Measurements from ENCODE around the gene REPIN1. TPM values are rescaled to one million over a fixed set of nuclear protein-coding genes. Genes with fewer than 3 reads are reported as not detected.
A peak's percentile ranks its signal among the peaks of the same experiment; 100 is the strongest.

REPIN1 gene
- total RNA-seq, 1 donor from 2014 or later, result 67.2 TPM

- Mint-ChIP-seq H3K27me3 (ENCODE audit: insufficient read depth) (no peaks in the 10 kb centered on the region), H3K4me3 (no peak overlapping the region), H3K9me3 (no peaks in the 10 kb centered on the region), H3K36me3 (ENCODE audit: low read depth) (no peaks in the 10 kb centered on the region), H3K4me1 (ENCODE audit: low read depth) (peaks cover 16% of the 10 kb centered on the region), H3K27ac (no peak overlapping the region)
- no peak for DNase-seq (ENCODE audit: low spot score)
- intact Hi-C loops (cut with micrococcal nuclease), result no loop called here
These were observed 29.7 kb downstream of the REPIN1 start for GRCh38 chr7:150398108-150398964.

GRCh38 chr7:150398965-150399320, 30.3 kb downstream of the REPIN1 start:
- Mint-ChIP-seq H3K36me3 (ENCODE audit: low read depth) (no peaks in the 10 kb centered on the region), H3K9me3 (no peaks in the 10 kb centered on the region), H3K27ac (peak overlapping the region; percentile 29), H3K4me3 (no peak overlapping the region), H3K27me3 (ENCODE audit: insufficient read depth) (no peaks in the 10 kb centered on the region), H3K4me1 (ENCODE audit: low read depth) (peaks cover 23% of the 10 kb centered on the region)
- intact Hi-C loops (cut with micrococcal nuclease), result no loop called here
- DNase-seq (ENCODE audit: low spot score), result no peak

GRCh38 chr7:150399421-150400007, 30.9 kb downstream of the REPIN1 start:
- Mint-ChIP-seq H3K36me3 (ENCODE audit: low read depth) (no peaks in the 10 kb centered on the region), H3K27ac (no peak overlapping the region), H3K27me3 (ENCODE audit: insufficient read depth) (no peaks in the 10 kb centered on the region), H3K4me3 (no peak overlapping the region), H3K9me3 (no peaks in the 10 kb centered on the region), H3K4me1 (ENCODE audit: low read depth) (peaks cover 28% of the 10 kb centered on the region)
- intact Hi-C loops (cut with micrococcal nuclease), result loop anchor here (10.0 kb wide), 1 partner anchor 525 kb away; the partner anchor contains the start of gene ATP6V0E2
- no peak for DNase-seq (ENCODE audit: low spot score)

GRCh38 chr7:150400008-150400787, 31.6 kb downstream of the REPIN1 start:
- Mint-ChIP-seq H3K27ac (peak overlapping the region; percentile 40), H3K36me3 (ENCODE audit: low read depth) (no peaks in the 10 kb centered on the region), H3K9me3 (no peaks in the 10 kb centered on the region), H3K27me3 (ENCODE audit: insufficient read depth) (no peaks in the 10 kb centered on the region), H3K4me1 (ENCODE audit: low read depth) (peaks cover 30% of the 10 kb centered on the region), H3K4me3 (no peak overlapping the region)
- intact Hi-C loops (cut with micrococcal nuclease), result loop anchor here (10.0 kb wide), 1 partner anchor 525 kb away; the partner anchor contains the start of gene ATP6V0E2
- DNase-seq (ENCODE audit: low spot score), result no peak

- Mint-ChIP-seq H3K9me3 (no peaks in the 10 kb centered on the region), H3K4me3 (no peak overlapping the region), H3K4me1 (ENCODE audit: low read depth) (peaks cover 36% of the 10 kb centered on the region), H3K27me3 (ENCODE audit: insufficient read depth) (no peaks in the 10 kb centered on the region), H3K36me3 (ENCODE audit: low read depth) (no peaks in the 10 kb centered on the region), H3K27ac (no peak overlapping the region)
- DNase-seq (ENCODE audit: low spot score), result no peak
- intact Hi-C loops (cut with micrococcal nuclease), result loop anchor here (10.0 kb wide), 1 partner anchor 526 kb away; the partner anchor contains the start of gene ATP6V0E2
These were observed 32.3 kb downstream of the REPIN1 start for GRCh38 chr7:150400788-150401423.

GRCh38 chr7:150401424-150401790, 32.8 kb downstream of the REPIN1 start:
- intact Hi-C loops (cut with micrococcal nuclease), result loop anchor here (10.0 kb wide), 1 partner anchor 527 kb away; the partner anchor contains the start of gene ATP6V0E2

GRCh38 chr7:150401861-150402631, 33.4 kb downstream of the REPIN1 start:
- Mint-ChIP-seq H3K36me3 (ENCODE audit: low read depth) (peaks cover 1% of the 10 kb centered on the region), H3K27ac (no peak overlapping the region), H3K4me1 (ENCODE audit: low read depth) (peaks cover 47% of the 10 kb centered on the region), H3K9me3 (no peaks in the 10 kb centered on the region), H3K27me3 (ENCODE audit: insufficient read depth) (no peaks in the 10 kb centered on the region), H3K4me3 (peak overlapping the region; percentile 48)
- intact Hi-C loops (cut with micrococcal nuclease), result loop anchor here (10.0 kb wide), 1 partner anchor 527 kb away; the partner anchor contains the start of gene ATP6V0E2
- DNase-seq (ENCODE audit: low spot score), result no peak

More at GRCh38 chr7:150401424-150401790, 32.8 kb downstream of the REPIN1 start:
- Mint-ChIP-seq H3K4me3 (no peak overlapping the region), H3K27me3 (ENCODE audit: insufficient read depth) (no peaks in the 10 kb centered on the region), H3K4me1 (ENCODE audit: low read depth) (peaks cover 41% of the 10 kb centered on the region), H3K27ac (no peak overlapping the region), H3K36me3 (ENCODE audit: low read depth) (no peaks in the 10 kb centered on the region), H3K9me3 (no peaks in the 10 kb centered on the region)
- DNase-seq (ENCODE audit: low spot score), result no peak

- Mint-ChIP-seq H3K36me3 (ENCODE audit: low read depth) (peaks cover 3% of the 10 kb centered on the region), H3K9me3 (no peaks in the 10 kb centered on the region), H3K4me3 (peak overlapping the region; percentile 65), H3K27ac (no peak overlapping the region), H3K27me3 (ENCODE audit: insufficient read depth) (no peaks in the 10 kb centered on the region), H3K4me1 (ENCODE audit: low read depth) (peaks cover 50% of the 10 kb centered on the region)
- DNase-seq (ENCODE audit: low spot score), result no peak
- intact Hi-C loops (cut with micrococcal nuclease), result loop anchor here (10.0 kb wide), 1 partner anchor 528 kb away; the partner anchor contains the start of gene ATP6V0E2
These were observed 34.2 kb downstream of the REPIN1 start for GRCh38 chr7:150402671-150403321.

- Mint-ChIP-seq H3K27ac (no peak overlapping the region), H3K9me3 (no peaks in the 10 kb centered on the region), H3K4me1 (ENCODE audit: low read depth) (peaks cover 53% of the 10 kb centered on the region), H3K27me3 (ENCODE audit: insufficient read depth) (no peaks in the 10 kb centered on the region), H3K36me3 (ENCODE audit: low read depth) (peaks cover 5% of the 10 kb centered on the region), H3K4me3 (peak overlapping the region; percentile 88)
- DNase-seq (ENCODE audit: low spot score), result no peak
- intact Hi-C loops (cut with micrococcal nuclease), result loop anchor here (2.0 to 10.0 kb wide), 2 partner anchors 37 to 529 kb away; partner anchors contain the start of gene ATP6V0E2
These were observed 35.0 kb downstream of the REPIN1 start for GRCh38 chr7:150403376-150404171.

GRCh38 chr7:150404172-150404804, 35.7 kb downstream of the REPIN1 start:
- Mint-ChIP-seq H3K4me1 (ENCODE audit: low read depth) (peaks cover 57% of the 10 kb centered on the region), H3K4me3 (peak overlapping the region; percentile 88), H3K36me3 (ENCODE audit: low read depth) (peaks cover 10% of the 10 kb centered on the region), H3K27me3 (ENCODE audit: insufficient read depth) (no peaks in the 10 kb centered on the region), H3K27ac (peak overlapping the region; percentile 88), H3K9me3 (no peaks in the 10 kb centered on the region)
- no peak for DNase-seq (ENCODE audit: low spot score)
- intact Hi-C loops (cut with micrococcal nuclease), result loop anchor here (2.0 to 10.0 kb wide), 2 partner anchors 37 to 529 kb away; partner anchors contain the start of gene ATP6V0E2

All from activated T-helper 1 cell treated with anti-CD3 and anti-CD28 coated beads, Interleukin-12 subunit alpha, Interleukin-12 subunit beta, Interleukin-2, Interleukin-4 antibody, amounts not matched to agents 30 ng/mL and 10 ng/mL and 1 ng/mL, durations not matched to agents 14 hours and 24 hours and 36 hours (primary cell).